Type B pancreatic cell (in vitro differentiated cells): ENCODE measurements around the gene PTPRR. TPM values are rescaled to one million over a fixed set of nuclear protein-coding genes. Genes with fewer than 3 reads are reported as not detected.

Experiments used
- DNase-seq: peaks from one replicate; pipeline ENCODE4 v3.0.0; 2021; ENCODE audit warnings: mixed read lengths; ENCODE audit not compliant: unreplicated experiment; ENCODE audit errors: extremely low spot score
- H3K27ac Mint-ChIP-seq: 2 replicates; pipeline ENCODE4 v1.8.0; 2021; ENCODE audit warnings: mild to moderate bottlenecking, mixed read lengths
- H3K27me3 Mint-ChIP-seq: 2 replicates; pipeline ENCODE4 v1.8.0; 2021; ENCODE audit warnings: mixed read lengths
- H3K36me3 Mint-ChIP-seq: 2 replicates; pipeline ENCODE4 v1.8.0; 2021; ENCODE audit warnings: mixed read lengths
- H3K4me1 Mint-ChIP-seq: one replicate; pipeline ENCODE4 v1.8.0; 2021; ENCODE audit warnings: mixed read lengths; ENCODE audit not compliant: unreplicated experiment
- H3K4me3 Mint-ChIP-seq: 2 replicates; pipeline ENCODE4 v1.8.0; 2021; ENCODE audit warnings: mild to moderate bottlenecking, mixed read lengths
- H3K9me3 Mint-ChIP-seq: 2 replicates; pipeline ENCODE4 v1.8.0; 2021; ENCODE audit warnings: mixed read lengths
- CTCF ChIP-seq: fragments of 200-600 bp; sonication (generic); conservative IDR thresholded peaks from 2 replicates; pipeline ENCODE4 v1.5.0; 2021; ENCODE audit warnings: antibody characterized with exemption, mild to moderate bottlenecking
- total RNA-seq: library from RNA; stranded (reverse); gene quantifications from 2 replicates; pipeline ENCODE4 v1.2.1, GENCODE V29; 2021; ENCODE audit warnings: low replicate concordance

The PTPRR gene
- total RNA-seq, 1 donor from 2014 or later: 0.77 TPM

- no peaks in the 10 kb centered on the region for H3K4me1 Mint-ChIP-seq
- TF ChIP-seq CTCF: no peak
- no peak overlapping the region for H3K4me3 Mint-ChIP-seq
- no peaks in the 10 kb centered on the region for H3K36me3 Mint-ChIP-seq
- DNase-seq: no peak
- H3K27me3 Mint-ChIP-seq: no peaks in the 10 kb centered on the region
- H3K27ac Mint-ChIP-seq: no peak overlapping the region
- no peaks in the 10 kb centered on the region for H3K9me3 Mint-ChIP-seq
These were observed 78.4 kb downstream of the PTPRR start for GRCh38 chr12:70842136-70842535.

DNA sequence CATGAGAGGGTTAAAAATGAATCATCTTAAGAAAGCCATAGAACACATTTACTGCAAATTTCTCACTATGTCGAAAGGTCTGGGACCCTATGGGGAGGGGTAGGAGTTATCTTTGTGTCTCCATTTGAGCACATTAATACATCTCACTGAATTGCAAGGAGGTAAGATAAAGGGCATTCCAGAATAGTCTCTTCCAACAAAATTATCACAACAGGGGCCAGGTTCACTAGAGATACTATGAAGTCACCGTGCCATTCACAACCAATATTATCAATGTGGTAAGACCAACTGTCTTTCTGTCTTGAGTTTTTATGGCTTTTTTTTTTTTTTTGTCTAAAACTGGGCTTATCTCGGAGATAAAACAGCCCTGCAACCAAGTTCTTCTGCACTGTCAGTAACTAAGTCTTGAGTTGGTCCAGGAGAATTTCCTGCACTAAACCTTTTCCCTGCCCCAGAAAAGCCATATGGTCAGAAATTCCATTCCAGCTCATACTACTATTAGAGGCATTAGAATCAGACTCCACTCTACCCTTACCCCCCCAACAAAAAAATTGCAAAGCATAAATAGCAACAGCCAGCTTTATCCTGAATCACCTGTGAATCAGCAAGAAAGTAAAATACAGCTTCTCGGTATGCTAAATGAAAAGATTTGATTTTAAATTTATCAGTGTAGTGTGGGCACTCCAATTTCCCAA lies 79.7 kb downstream of the PTPRR start:
- Mint-ChIP-seq H3K27ac (no peak overlapping the region), H3K4me1 (no peaks in the 10 kb centered on the region), H3K4me3 (no peak overlapping the region), H3K36me3 (no peaks in the 10 kb centered on the region), H3K9me3 (no peaks in the 10 kb centered on the region), H3K27me3 (peaks cover 5% of the 10 kb centered on the region)
- DNase-seq: no peak
- TF ChIP-seq CTCF: no peak

DNA sequence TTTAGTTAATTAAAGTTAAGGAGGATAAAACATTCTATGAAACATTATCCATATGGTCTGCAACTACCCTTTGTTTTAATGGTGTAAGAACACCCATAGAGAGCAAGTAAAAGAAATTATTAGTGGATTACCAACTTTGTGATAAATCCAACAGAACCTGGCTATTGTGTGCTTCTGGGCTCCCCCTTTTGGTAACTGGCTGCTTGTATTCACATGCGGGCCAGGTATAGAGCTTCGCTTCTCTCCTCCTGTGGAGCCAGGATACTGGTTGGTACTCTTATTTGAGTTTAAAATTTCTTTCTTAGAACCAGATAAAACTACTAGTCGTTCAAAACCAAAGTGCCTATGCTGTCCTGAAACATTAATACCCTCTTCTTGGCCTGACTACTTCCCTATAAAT lies 81.0 kb downstream of the PTPRR start:
- no peak for TF ChIP-seq CTCF
- DNase-seq: no peak
- Mint-ChIP-seq H3K36me3 (no peaks in the 10 kb centered on the region), H3K27ac (no peak overlapping the region), H3K4me3 (no peak overlapping the region), H3K4me1 (no peaks in the 10 kb centered on the region), H3K27me3 (peaks cover 5% of the 10 kb centered on the region), H3K9me3 (no peaks in the 10 kb centered on the region)

DNA sequence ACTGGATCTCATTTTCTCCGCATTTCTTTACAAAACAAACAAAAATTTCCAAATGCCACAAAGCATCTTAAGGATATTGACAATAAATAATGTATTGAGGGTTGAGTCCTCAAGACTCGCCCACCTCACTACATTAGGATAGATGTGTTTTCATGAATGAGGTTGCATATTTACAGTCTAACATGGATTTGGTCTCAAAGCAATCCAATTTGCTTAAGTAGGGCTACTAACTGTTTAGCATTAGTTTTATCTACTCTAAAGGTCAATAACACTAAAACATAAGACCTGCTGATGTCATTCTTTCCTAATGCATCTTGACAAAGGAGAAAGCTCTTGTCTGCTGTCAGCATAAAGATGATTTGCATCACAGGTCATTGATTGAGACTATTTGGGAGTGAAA lies 82.4 kb downstream of the PTPRR start:
- Mint-ChIP-seq H3K27me3 (peaks cover 5% of the 10 kb centered on the region), H3K9me3 (no peaks in the 10 kb centered on the region), H3K4me1 (no peaks in the 10 kb centered on the region), H3K36me3 (no peaks in the 10 kb centered on the region), H3K27ac (no peak overlapping the region), H3K4me3 (no peak overlapping the region)
- TF ChIP-seq CTCF: no peak
- DNase-seq: no peak

GRCh38 chr12:70837026-70837425 lies 83.5 kb downstream of the PTPRR start:
- TF ChIP-seq CTCF: no peak
- Mint-ChIP-seq H3K27ac (no peak overlapping the region), H3K27me3 (peaks cover 5% of the 10 kb centered on the region), H3K4me1 (no peaks in the 10 kb centered on the region), H3K4me3 (no peak overlapping the region), H3K36me3 (no peaks in the 10 kb centered on the region), H3K9me3 (no peaks in the 10 kb centered on the region)
- no peak for DNase-seq

DNA sequence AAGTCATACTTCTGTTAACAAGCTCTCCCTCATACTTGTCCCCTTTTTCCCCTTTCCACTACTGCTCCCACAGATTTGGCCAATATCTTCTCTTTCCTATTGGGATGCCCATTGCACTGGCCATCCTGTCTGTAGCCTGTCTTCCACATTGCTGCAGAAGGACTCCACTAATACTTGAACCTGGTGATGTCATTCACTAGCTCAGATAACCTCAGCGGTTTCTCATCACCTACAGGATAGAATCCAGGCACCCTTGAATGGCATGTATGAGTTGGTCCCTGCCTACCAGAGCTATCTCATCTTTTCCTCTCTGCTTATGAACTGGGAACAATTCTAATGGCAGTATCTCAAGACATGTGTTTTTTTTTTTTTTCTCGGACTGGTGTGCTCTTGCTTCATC lies 84.6 kb downstream of the PTPRR start:
- no peak for TF ChIP-seq CTCF
- H3K4me1 Mint-ChIP-seq: no peaks in the 10 kb centered on the region
- peaks cover 5% of the 10 kb centered on the region for H3K27me3 Mint-ChIP-seq

More for the DNA sequence above, 84.6 kb downstream of the PTPRR start:
- H3K27ac Mint-ChIP-seq: no peak overlapping the region
- no peak for DNase-seq
- H3K36me3 Mint-ChIP-seq: no peaks in the 10 kb centered on the region
- no peak overlapping the region for H3K4me3 Mint-ChIP-seq
- H3K9me3 Mint-ChIP-seq: no peaks in the 10 kb centered on the region
